SK-N-SH treated with all-trans-retinoic acid at 6 μM for 48 hours (cell line): ENCODE measurements around the gene TANGO2.

ENCODE experiments used
- ATAC-seq: fragments of 200-7000 bp; cut with Tn5 transposase; 3 replicates; pipeline ENCODE4 v1.9.1; 2020; ENCODE audit warnings: mild to moderate bottlenecking, moderate library complexity
- ARNTL ChIP-seq: fragments of 450-650 bp; formaldehyde crosslinking; IDR thresholded peaks from 2 replicates; pipeline ENCODE4 v1.5.0; 2020; ENCODE audit warnings: low read depth, mild to moderate bottlenecking, moderate library complexity, borderline replicate concordance
- CSDC2 ChIP-seq: fragments of 250-450 bp; sonication (Bioruptor Pico); IDR thresholded peaks from 2 replicates; pipeline ENCODE4 v1.5.0; 2020; ENCODE audit warnings: mild to moderate bottlenecking, moderate library complexity
- ESRRG ChIP-seq: fragments of 250-450 bp; sonication (Bioruptor Pico); IDR thresholded peaks from 2 replicates; pipeline ENCODE4 v1.6.1; 2021; ENCODE audit warnings: mild to moderate bottlenecking
- ISL1 ChIP-seq: fragments of 250-450 bp; sonication (Bioruptor Pico); IDR thresholded peaks from 2 replicates; pipeline ENCODE4 v2.1.2; 2022; ENCODE audit warnings: mild to moderate bottlenecking, moderate library complexity
- OSR1 ChIP-seq: fragments of 250-450 bp; sonication (Bioruptor Pico); IDR thresholded peaks from 2 replicates; pipeline ENCODE4 v1.8.0; 2022; ENCODE audit warnings: moderate library complexity, mild to moderate bottlenecking, inconsistent platforms
- PPARA ChIP-seq: fragments of 250-450 bp; sonication (Bioruptor Pico); IDR thresholded peaks from 2 replicates; pipeline ENCODE4 v1.5.0; 2020; ENCODE audit warnings: mild to moderate bottlenecking, borderline replicate concordance
- RARB ChIP-seq: fragments of 250-450 bp; sonication (Bioruptor Pico); IDR thresholded peaks from 2 replicates; pipeline ENCODE4 v1.8.0; 2021; ENCODE audit warnings: mild to moderate bottlenecking, moderate library complexity
- SNAI2 ChIP-seq: fragments of 250-450 bp; sonication (Bioruptor Pico); IDR thresholded peaks from 2 replicates; pipeline ENCODE4 v1.5.0; 2020; ENCODE audit warnings: mild to moderate bottlenecking, moderate library complexity
- TCF4 ChIP-seq: fragments of 250-450 bp; sonication (Bioruptor Pico); IDR thresholded peaks from 2 replicates; pipeline ENCODE4 v1.8.0; 2021; ENCODE audit warnings: mild to moderate bottlenecking, moderate library complexity, borderline replicate concordance
- TOX ChIP-seq: fragments of 250-450 bp; sonication (Bioruptor Pico); IDR thresholded peaks from 2 replicates; pipeline ENCODE4 v1.8.0; 2021; ENCODE audit warnings: mild to moderate bottlenecking, moderate library complexity, borderline replicate concordance
- ZC3H10 ChIP-seq: fragments of 250-450 bp; sonication (Bioruptor Pico); IDR thresholded peaks from 2 replicates; pipeline ENCODE4 v1.5.1; 2021; ENCODE audit warnings: mild to moderate bottlenecking, moderate library complexity
- ZFP3 ChIP-seq: fragments of 250-450 bp; sonication (Bioruptor Pico); IDR thresholded peaks from 2 replicates; pipeline ENCODE4 v1.5.0; 2020; ENCODE audit warnings: mild to moderate bottlenecking, moderate library complexity
- ZNF565 ChIP-seq: fragments of 450-650 bp; formaldehyde crosslinking; conservative IDR thresholded peaks from 2 replicates; pipeline ENCODE4 v1.5.0; 2020; ENCODE audit warnings: low read depth, mild to moderate bottlenecking, moderate library complexity
- ZNF70 ChIP-seq: fragments of 450-650 bp; formaldehyde crosslinking; IDR thresholded peaks from 2 replicates; pipeline ENCODE4 v1.5.0; 2020; ENCODE audit warnings: mild to moderate bottlenecking, moderate library complexity
- ZNF8 ChIP-seq: fragments of 450-650 bp; formaldehyde crosslinking; IDR thresholded peaks from 2 replicates; pipeline ENCODE4 v1.5.0; 2020; ENCODE audit warnings: mild to moderate bottlenecking, moderate library complexity
- TF ChIP-seq, protein P1 (sequence below): fragments of 250-450 bp; sonication (Bioruptor Pico); IDR thresholded peaks from 2 replicates; pipeline ENCODE4 v1.5.1; 2021; ENCODE audit warnings: mild to moderate bottlenecking, moderate library complexity
- TF ChIP-seq, protein P2 (sequence below): fragments of 250-450 bp; sonication (Bioruptor Pico); IDR thresholded peaks from 2 replicates; pipeline ENCODE4 v1.5.0; 2020; ENCODE audit warnings: mild to moderate bottlenecking, moderate library complexity
- TF ChIP-seq, protein P3 (sequence below): fragments of 250-450 bp; sonication (Bioruptor Pico); IDR thresholded peaks from 2 replicates; pipeline ENCODE4 v1.8.0; 2021; ENCODE audit warnings: low read depth, mild to moderate bottlenecking, moderate library complexity, borderline replicate concordance
- TF ChIP-seq, protein P4 (sequence below): fragments of 250-450 bp; sonication (Bioruptor Pico); IDR thresholded peaks from 2 replicates; pipeline ENCODE4 v1.5.1; 2020; ENCODE audit warnings: low read depth, mild to moderate bottlenecking, moderate library complexity

TANGO2 gene

DNA sequence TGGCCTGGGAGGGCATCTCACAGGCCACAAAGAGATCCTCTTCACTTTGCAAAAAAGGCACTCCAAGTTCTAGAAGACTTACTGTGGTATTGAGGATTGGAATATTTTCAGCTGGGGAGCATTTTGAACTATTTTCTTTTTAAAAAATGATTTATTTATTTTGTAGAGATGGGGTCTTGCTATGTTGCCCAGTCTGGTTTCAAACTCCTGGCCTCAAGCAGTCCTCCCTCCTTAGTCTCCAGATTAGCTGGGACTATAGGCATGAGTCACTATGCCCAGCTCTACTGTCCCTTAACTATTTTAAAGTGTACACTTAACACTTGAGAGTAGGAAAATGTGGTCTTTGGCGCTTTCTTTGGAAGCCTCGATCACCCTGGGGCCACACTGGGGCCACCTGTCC lies 34.2 kb downstream of the TANGO2 start:
- TF ChIP-seq CSDC2 (CRISPR knock-in tag) = no peak
- TF ChIP-seq ZNF70 (CRISPR knock-in tag) = no peak
- no peak for TF ChIP-seq ZC3H10 (CRISPR knock-in tag)
- TF ChIP-seq ARNTL (CRISPR knock-in tag) = no peak
- no peak for TF ChIP-seq ESRRG
- TF ChIP-seq, protein P1, sequence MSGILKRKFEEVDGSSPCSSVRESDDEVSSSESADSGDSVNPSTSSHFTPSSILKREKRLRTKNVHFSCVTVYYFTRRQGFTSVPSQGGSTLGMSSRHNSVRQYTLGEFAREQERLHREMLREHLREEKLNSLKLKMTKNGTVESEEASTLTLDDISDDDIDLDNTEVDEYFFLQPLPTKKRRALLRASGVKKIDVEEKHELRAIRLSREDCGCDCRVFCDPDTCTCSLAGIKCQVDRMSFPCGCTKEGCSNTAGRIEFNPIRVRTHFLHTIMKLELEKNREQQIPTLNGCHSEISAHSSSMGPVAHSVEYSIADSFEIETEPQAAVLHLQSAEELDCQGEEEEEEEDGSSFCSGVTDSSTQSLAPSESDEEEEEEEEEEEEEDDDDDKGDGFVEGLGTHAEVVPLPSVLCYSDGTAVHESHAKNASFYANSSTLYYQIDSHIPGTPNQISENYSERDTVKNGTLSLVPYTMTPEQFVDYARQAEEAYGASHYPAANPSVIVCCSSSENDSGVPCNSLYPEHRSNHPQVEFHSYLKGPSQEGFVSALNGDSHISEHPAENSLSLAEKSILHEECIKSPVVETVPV = no peak
- TF ChIP-seq TOX (CRISPR knock-in tag) = no peak
- TF ChIP-seq ISL1 = no peak
- TF ChIP-seq, protein P2, sequence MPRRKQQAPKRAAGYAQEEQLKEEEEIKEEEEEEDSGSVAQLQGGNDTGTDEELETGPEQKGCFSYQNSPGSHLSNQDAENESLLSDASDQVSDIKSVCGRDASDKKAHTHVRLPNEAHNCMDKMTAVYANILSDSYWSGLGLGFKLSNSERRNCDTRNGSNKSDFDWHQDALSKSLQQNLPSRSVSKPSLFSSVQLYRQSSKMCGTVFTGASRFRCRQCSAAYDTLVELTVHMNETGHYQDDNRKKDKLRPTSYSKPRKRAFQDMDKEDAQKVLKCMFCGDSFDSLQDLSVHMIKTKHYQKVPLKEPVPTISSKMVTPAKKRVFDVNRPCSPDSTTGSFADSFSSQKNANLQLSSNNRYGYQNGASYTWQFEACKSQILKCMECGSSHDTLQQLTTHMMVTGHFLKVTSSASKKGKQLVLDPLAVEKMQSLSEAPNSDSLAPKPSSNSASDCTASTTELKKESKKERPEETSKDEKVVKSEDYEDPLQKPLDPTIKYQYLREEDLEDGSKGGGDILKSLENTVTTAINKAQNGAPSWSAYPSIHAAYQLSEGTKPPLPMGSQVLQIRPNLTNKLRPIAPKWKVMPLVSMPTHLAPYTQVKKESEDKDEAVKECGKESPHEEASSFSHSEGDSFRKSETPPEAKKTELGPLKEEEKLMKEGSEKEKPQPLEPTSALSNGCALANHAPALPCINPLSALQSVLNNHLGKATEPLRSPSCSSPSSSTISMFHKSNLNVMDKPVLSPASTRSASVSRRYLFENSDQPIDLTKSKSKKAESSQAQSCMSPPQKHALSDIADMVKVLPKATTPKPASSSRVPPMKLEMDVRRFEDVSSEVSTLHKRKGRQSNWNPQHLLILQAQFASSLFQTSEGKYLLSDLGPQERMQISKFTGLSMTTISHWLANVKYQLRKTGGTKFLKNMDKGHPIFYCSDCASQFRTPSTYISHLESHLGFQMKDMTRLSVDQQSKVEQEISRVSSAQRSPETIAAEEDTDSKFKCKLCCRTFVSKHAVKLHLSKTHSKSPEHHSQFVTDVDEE (CRISPR knock-in tag) = no peak
- TF ChIP-seq OSR1 (CRISPR knock-in tag) = no peak
- no peak for TF ChIP-seq ZFP3 (CRISPR knock-in tag)
- TF ChIP-seq ZNF8 = no peak
- TF ChIP-seq, all 23 proteins: peak for 0
- ATAC-seq = no peak

DNA sequence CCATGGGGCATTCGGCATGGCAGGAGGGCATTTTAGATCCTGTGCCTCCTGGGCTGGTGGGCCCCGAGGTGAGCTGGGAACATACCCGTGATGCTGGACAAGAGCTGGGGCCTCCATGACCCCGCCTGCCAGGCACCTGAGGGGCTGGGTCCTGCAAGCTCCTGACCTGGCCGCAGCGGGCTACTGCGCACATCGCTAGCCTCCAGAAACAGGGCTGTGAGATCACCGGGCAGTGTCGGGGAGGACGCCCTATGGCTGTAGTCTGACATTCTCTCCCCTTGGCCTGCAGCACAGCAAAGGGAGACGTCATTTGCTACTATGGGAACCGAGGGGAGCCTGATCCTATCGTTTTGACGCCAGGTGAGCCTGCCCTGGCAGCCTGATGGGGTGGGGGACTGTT lies 34.7 kb downstream of the TANGO2 start:
- no peak for TF ChIP-seq ARNTL (CRISPR knock-in tag)
- no peak for TF ChIP-seq PPARA (CRISPR knock-in tag)
- no peak for TF ChIP-seq ZNF70 (CRISPR knock-in tag)
- no peak for TF ChIP-seq TOX (CRISPR knock-in tag)
- TF ChIP-seq, protein P2 (CRISPR knock-in tag) = no peak
- no peak for TF ChIP-seq ZNF565 (CRISPR knock-in tag)
- TF ChIP-seq, protein P3, sequence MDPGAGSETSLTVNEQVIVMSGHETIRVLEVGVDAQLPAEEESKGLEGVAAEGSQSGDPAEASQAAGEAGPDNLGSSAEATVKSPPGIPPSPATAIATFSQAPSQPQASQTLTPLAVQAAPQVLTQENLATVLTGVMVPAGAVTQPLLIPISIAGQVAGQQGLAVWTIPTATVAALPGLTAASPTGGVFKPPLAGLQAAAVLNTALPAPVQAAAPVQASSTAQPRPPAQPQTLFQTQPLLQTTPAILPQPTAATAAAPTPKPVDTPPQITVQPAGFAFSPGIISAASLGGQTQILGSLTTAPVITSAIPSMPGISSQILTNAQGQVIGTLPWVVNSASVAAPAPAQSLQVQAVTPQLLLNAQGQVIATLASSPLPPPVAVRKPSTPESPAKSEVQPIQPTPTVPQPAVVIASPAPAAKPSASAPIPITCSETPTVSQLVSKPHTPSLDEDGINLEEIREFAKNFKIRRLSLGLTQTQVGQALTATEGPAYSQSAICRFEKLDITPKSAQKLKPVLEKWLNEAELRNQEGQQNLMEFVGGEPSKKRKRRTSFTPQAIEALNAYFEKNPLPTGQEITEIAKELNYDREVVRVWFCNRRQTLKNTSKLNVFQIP (CRISPR knock-in tag) = no peak
- no peak for TF ChIP-seq ESRRG
- TF ChIP-seq CSDC2 (CRISPR knock-in tag) = no peak
- ATAC-seq = no peak

DNA sequence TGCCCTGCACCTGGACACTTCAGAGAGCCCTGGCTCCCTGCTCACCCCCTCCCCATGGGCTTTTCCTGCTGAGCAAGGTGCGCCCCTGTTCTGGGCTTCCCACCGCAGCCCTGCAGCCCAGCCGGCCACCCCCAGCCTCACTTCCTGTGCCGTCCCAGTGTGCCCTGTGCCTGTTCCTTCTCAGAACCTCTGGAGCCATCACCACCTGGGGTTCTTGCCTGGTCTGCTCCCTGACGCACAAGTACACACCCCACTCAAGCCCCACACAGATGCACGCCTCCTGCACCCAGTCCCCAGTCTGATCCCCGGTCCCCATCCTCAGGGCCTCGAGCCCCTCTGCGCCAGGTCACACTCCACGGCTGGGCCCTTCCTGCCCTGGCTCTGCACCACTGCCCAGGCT lies 35.3 kb downstream of the TANGO2 start:
- ATAC-seq = no peak
- TF ChIP-seq SNAI2 (CRISPR knock-in tag) (no peak), ESRRG (no peak), TCF4 (CRISPR knock-in tag) (no peak), ZNF70 (CRISPR knock-in tag) (no peak), RARB (CRISPR knock-in tag) (no peak), ISL1 (no peak), ARNTL (CRISPR knock-in tag) (no peak), ZC3H10 (CRISPR knock-in tag) (no peak), CSDC2 (CRISPR knock-in tag) (no peak), OSR1 (CRISPR knock-in tag) (no peak), PPARA (CRISPR knock-in tag) (no peak)
- TF ChIP-seq, protein P2 (CRISPR knock-in tag) = no peak
- TF ChIP-seq, protein P3 (CRISPR knock-in tag) = no peak
- TF ChIP-seq, protein P4, sequence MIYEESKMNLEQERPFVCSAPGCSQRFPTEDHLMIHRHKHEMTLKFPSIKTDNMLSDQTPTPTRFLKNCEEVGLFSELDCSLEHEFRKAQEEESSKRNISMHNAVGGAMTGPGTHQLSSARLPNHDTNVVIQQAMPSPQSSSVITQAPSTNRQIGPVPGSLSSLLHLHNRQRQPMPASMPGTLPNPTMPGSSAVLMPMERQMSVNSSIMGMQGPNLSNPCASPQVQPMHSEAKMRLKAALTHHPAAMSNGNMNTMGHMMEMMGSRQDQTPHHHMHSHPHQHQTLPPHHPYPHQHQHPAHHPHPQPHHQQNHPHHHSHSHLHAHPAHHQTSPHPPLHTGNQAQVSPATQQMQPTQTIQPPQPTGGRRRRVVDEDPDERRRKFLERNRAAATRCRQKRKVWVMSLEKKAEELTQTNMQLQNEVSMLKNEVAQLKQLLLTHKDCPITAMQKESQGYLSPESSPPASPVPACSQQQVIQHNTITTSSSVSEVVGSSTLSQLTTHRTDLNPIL (CRISPR knock-in tag) = no peak
- TF ChIP-seq, protein P1 = no peak
